HepG2 (cell line): ENCODE measurements around the gene IFT122. TPM values are rescaled to one million over a fixed set of nuclear protein-coding genes. Genes with fewer than 3 reads are reported as not detected.

Experiments
- ARNTL ChIP-seq: sonication (generic); formaldehyde crosslinking; IDR thresholded peaks from 2 replicates; pipeline ENCODE4 v1.4.0; 2020; ENCODE audit warnings: mild to moderate bottlenecking, missing genetic modification reagents
- KAT8 ChIP-seq: IDR thresholded peaks from 2 replicates; pipeline ENCODE4 v1.6.1; 2016; ENCODE audit warnings: missing genetic modification reagents, missing compliant biosample characterization
- KLF9 ChIP-seq: IDR thresholded peaks from 2 replicates; pipeline ENCODE4 v1.6.1; 2016; ENCODE audit warnings: low read depth
- MAFG ChIP-seq: sonication (generic); formaldehyde crosslinking; IDR thresholded peaks from 2 replicates; pipeline ENCODE4 v1.5.1; 2020; ENCODE audit warnings: mild to moderate bottlenecking, missing genetic modification reagents
- MTA1 ChIP-seq: sonication (generic); formaldehyde crosslinking; IDR thresholded peaks from 2 replicates; pipeline ENCODE4 v1.4.0; 2020; ENCODE audit warnings: missing genetic modification reagents, mild to moderate bottlenecking, borderline replicate concordance
- PAWR ChIP-seq: sonication (generic); formaldehyde crosslinking; IDR thresholded peaks from 2 replicates; pipeline ENCODE4 v1.4.0; 2020; ENCODE audit warnings: missing genetic modification reagents, mild to moderate bottlenecking, borderline replicate concordance
- TCF7 ChIP-seq: sonication (generic); IDR thresholded peaks from 2 replicates; pipeline ENCODE4 v1.6.1; 2016; ENCODE audit warnings: antibody characterized with exemption, low read depth
- TEAD3 ChIP-seq: optimal IDR thresholded peaks from 2 replicates; pipeline ENCODE3; 2016; ENCODE audit warnings: borderline replicate concordance
- ZFAT ChIP-seq: sonication (generic); formaldehyde crosslinking; conservative IDR thresholded peaks from 2 replicates; pipeline ENCODE4 v1.8.1; 2023; ENCODE audit warnings: missing genetic modification reagents, inconsistent platforms
- ZMAT3 ChIP-seq: sonication (generic); formaldehyde crosslinking; conservative IDR thresholded peaks from 2 replicates; pipeline ENCODE4 v1.7.0; 2021; ENCODE audit warnings: missing genetic modification reagents
- ZNF296 ChIP-seq: sonication (generic); formaldehyde crosslinking; conservative IDR thresholded peaks from 2 replicates; pipeline ENCODE4 v1.5.0; 2020; ENCODE audit warnings: mild to moderate bottlenecking, missing genetic modification reagents
- ZNF432 ChIP-seq: sonication (generic); formaldehyde crosslinking; IDR thresholded peaks from 2 replicates; pipeline ENCODE4 v1.5.0; 2020; ENCODE audit warnings: missing genetic modification reagents, mild to moderate bottlenecking, borderline replicate concordance
- ZNF558 ChIP-seq: sonication (generic); formaldehyde crosslinking; IDR thresholded peaks from 2 replicates; pipeline ENCODE4 v1.9.0; 2022; ENCODE audit warnings: mild to moderate bottlenecking, missing genetic modification reagents, borderline replicate concordance
- ZNF841 ChIP-seq: sonication (generic); formaldehyde crosslinking; IDR thresholded peaks from 2 replicates; pipeline ENCODE4 v1.8.1; 2023; ENCODE audit warnings: missing genetic modification reagents, borderline replicate concordance
- ZSCAN20 ChIP-seq: sonication (generic); formaldehyde crosslinking; IDR thresholded peaks from 2 replicates; pipeline ENCODE4 v1.4.0; 2020; ENCODE audit warnings: missing genetic modification reagents, mild to moderate bottlenecking, borderline replicate concordance
- ZSCAN21 ChIP-seq: sonication (generic); formaldehyde crosslinking; IDR thresholded peaks from 2 replicates; pipeline ENCODE4 v1.8.0; 2022; ENCODE audit warnings: mild to moderate bottlenecking, missing genetic modification reagents, moderate library complexity, borderline replicate concordance
- polyA plus RNA-seq, 8 experiments: library from polyadenylated mRNA; depleted of rRNA in 3 of 8; stranded (reverse) in 7 of 8; unstranded in 1 of 8; fragments of >200 nt; fragmentation: Illumina TruSeq in 4 of 8; extraction: Trizol in 4 of 8; gene quantifications; 2 replicates each; pipeline versions ENCODE4 v1.2.1 to v1.2.3, GENCODE V29; 2011 to 2016; ENCODE audit warnings: low read depth in 4 of 8, missing spikeins in 1 of 8, mixed read lengths in 1 of 8; ENCODE audit not compliant: insufficient read depth in 1 of 8
- total RNA-seq, 5 experiments: library from RNA; depleted of rRNA; stranded (reverse); fragments of >200 nt; fragmentation: Illumina TruSeq; extraction: Trizol; gene quantifications; 2 replicates each; pipeline ENCODE4 v1.2.3, GENCODE V29; 2016; ENCODE audit warnings: low read depth in 1 of 5
- TF ChIP-seq, protein P1 (sequence below): sonication (generic); formaldehyde crosslinking; IDR thresholded peaks from 2 replicates; pipeline ENCODE4 v1.4.0; 2020; ENCODE audit warnings: missing genetic modification reagents, borderline replicate concordance
- TF ChIP-seq, protein P2 (sequence below): sonication (generic); formaldehyde crosslinking; IDR thresholded peaks from 2 replicates; pipeline ENCODE4 v1.5.1; 2020; ENCODE audit warnings: mild to moderate bottlenecking, missing genetic modification reagents, moderate library complexity
- TF ChIP-seq, protein P3 (sequence below): sonication (generic); formaldehyde crosslinking; IDR thresholded peaks from 2 replicates; pipeline ENCODE4 v1.4.0; 2020; ENCODE audit warnings: missing genetic modification reagents

The IFT122 gene
- total and polyA plus RNA-seq, 2 of the 13 experiments (the other 11 are each of a cell fraction or from before 2014, with no cell fraction given): 10.1 to 10.3 TPM

DNA sequence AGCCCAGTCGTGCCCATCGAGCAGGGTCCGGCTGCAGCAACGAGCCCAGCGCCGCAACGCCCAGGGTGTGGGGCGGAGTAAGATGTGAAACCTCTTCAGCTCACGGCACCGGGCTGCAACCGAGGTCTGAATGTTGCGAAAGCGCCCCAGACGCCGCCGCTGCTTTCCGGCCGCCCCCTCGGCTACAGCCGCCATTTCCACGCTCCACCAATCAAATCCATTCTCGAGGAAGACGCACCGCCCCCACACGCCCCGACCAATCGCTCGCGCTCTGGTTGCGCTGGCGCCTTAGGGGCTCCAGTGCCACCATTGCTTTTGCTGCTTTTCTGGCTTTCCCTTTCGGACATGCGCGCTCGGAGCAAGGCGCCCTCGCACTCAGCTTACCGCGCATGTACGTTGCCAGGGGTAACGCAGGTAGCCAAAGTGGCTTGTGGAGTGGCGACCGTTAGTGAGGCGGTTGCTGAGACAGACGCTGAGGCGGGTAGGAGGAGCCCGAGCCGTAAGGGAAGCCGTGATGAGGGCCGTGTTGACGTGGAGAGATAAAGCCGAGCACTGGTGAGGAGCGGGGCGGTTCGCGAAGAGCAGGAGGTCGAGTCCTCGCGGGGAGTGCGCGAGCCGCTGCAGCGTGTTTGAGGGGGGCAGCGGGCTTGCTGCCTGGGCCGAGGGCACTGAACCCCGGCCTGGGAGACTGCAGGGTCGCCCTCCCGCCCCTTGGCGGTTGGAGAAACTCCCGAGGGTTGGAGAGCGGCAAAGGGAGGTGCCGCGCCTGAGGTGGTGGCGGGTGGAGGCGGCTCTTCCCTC, at the start of gene IFT122, which contains the start of gene MBD4 (continued):
- TF ChIP-seq ZSCAN20 (CRISPR knock-in tag) (no peak), ZMAT3 (CRISPR knock-in tag) (peak; percentile 75; the same call in 1 of the 2 replicates), TEAD3 (CRISPR knock-in tag) (peak; percentile 13), ARNTL (CRISPR knock-in tag) (0 out of 2 replicates have a peak, but pooled peaks have one; percentile 43), KLF9 (0 out of 2 replicates have a peak, but pooled peaks have one; percentile 46), ZNF841 (CRISPR knock-in tag) (no peak), MAFG (CRISPR knock-in tag) (no peak), TCF7 (no peak), ZFAT (CRISPR knock-in tag) (no peak), KAT8 (CRISPR knock-in tag) (peak; percentile 74), PAWR (CRISPR knock-in tag) (no peak), MTA1 (CRISPR knock-in tag) (no peak), ZSCAN21 (peak; percentile 76; the same call in 1 of the 2 replicates), ZNF296 (CRISPR knock-in tag) (no peak), ZNF558 (no peak), ZNF432 (CRISPR knock-in tag) (no peak)
- TF ChIP-seq, protein P1, sequence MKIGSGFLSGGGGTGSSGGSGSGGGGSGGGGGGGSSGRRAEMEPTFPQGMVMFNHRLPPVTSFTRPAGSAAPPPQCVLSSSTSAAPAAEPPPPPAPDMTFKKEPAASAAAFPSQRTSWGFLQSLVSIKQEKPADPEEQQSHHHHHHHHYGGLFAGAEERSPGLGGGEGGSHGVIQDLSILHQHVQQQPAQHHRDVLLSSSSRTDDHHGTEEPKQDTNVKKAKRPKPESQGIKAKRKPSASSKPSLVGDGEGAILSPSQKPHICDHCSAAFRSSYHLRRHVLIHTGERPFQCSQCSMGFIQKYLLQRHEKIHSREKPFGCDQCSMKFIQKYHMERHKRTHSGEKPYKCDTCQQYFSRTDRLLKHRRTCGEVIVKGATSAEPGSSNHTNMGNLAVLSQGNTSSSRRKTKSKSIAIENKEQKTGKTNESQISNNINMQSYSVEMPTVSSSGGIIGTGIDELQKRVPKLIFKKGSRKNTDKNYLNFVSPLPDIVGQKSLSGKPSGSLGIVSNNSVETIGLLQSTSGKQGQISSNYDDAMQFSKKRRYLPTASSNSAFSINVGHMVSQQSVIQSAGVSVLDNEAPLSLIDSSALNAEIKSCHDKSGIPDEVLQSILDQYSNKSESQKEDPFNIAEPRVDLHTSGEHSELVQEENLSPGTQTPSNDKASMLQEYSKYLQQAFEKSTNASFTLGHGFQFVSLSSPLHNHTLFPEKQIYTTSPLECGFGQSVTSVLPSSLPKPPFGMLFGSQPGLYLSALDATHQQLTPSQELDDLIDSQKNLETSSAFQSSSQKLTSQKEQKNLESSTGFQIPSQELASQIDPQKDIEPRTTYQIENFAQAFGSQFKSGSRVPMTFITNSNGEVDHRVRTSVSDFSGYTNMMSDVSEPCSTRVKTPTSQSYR (CRISPR knock-in tag): no peak
- TF ChIP-seq, protein P2, sequence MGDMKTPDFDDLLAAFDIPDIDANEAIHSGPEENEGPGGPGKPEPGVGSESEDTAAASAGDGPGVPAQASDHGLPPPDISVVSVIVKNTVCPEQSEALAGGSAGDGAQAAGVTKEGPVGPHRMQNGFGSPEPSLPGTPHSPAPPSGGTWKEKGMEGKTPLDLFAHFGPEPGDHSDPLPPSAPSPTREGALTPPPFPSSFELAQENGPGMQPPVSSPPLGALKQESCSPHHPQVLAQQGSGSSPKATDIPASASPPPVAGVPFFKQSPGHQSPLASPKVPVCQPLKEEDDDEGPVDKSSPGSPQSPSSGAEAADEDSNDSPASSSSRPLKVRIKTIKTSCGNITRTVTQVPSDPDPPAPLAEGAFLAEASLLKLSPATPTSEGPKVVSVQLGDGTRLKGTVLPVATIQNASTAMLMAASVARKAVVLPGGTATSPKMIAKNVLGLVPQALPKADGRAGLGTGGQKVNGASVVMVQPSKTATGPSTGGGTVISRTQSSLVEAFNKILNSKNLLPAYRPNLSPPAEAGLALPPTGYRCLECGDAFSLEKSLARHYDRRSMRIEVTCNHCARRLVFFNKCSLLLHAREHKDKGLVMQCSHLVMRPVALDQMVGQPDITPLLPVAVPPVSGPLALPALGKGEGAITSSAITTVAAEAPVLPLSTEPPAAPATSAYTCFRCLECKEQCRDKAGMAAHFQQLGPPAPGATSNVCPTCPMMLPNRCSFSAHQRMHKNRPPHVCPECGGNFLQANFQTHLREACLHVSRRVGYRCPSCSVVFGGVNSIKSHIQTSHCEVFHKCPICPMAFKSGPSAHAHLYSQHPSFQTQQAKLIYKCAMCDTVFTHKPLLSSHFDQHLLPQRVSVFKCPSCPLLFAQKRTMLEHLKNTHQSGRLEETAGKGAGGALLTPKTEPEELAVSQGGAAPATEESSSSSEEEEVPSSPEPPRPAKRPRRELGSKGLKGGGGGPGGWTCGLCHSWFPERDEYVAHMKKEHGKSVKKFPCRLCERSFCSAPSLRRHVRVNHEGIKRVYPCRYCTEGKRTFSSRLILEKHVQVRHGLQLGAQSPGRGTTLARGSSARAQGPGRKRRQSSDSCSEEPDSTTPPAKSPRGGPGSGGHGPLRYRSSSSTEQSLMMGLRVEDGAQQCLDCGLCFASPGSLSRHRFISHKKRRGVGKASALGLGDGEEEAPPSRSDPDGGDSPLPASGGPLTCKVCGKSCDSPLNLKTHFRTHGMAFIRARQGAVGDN: peak; percentile 93
- TF ChIP-seq, protein P3, sequence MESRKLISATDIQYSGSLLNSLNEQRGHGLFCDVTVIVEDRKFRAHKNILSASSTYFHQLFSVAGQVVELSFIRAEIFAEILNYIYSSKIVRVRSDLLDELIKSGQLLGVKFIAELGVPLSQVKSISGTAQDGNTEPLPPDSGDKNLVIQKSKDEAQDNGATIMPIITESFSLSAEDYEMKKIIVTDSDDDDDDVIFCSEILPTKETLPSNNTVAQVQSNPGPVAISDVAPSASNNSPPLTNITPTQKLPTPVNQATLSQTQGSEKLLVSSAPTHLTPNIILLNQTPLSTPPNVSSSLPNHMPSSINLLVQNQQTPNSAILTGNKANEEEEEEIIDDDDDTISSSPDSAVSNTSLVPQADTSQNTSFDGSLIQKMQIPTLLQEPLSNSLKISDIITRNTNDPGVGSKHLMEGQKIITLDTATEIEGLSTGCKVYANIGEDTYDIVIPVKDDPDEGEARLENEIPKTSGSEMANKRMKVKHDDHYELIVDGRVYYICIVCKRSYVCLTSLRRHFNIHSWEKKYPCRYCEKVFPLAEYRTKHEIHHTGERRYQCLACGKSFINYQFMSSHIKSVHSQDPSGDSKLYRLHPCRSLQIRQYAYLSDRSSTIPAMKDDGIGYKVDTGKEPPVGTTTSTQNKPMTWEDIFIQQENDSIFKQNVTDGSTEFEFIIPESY (CRISPR knock-in tag): no peak
